Heart left ventricle (tissue), 13 donors: ENCODE measurements around the gene AFF3.

Source experiments
- POLR2A ChIP-seq, 2 donors: fragments of 450-650 bp; IDR thresholded peaks; one replicate each; pipeline ENCODE4 v1.6.1; 2017; ENCODE audit warnings: antibody characterized with exemption in 2 of 2, mild to moderate bottlenecking in 2 of 2, moderate library complexity in 2 of 2
- TF ChIP-seq, protein P1 (sequence below), 12 donors: fragments of 200-600 bp; sonication (generic) in 4 of 12; IDR thresholded peaks; one replicate each; pipeline versions ENCODE4 v1.5.0 to v1.8.0; 2018 to 2022; ENCODE audit warnings: antibody characterized with exemption in 12 of 12, mild to moderate bottlenecking in 5 of 12
- donor health status: ischemic (EF 13 %, LVEDD 7.1; RV severe dilation, severe dysfunction).
- donor health status: DM: no; HTN: yes; CAD: no.
- donor health status: DM: no; HTN: no; CAD: no.
- donor health status: ischemic (EF 25% LVEDD 6.9; RV normal size, moderate dysfunction).
- donor health status: ischemic (EF 25% LVEDD 5.7; RV mildly dilated, moderate dysfunction).
- donor health status: ischemic (EF 35%, LVEDD 5.7; RV mildly dilated, moderate dysfunction).
- donor health status: nonischemic (EF 11% LVEDD 7.7; RV severe dilation, severe dysfunction).
- donor health status: DM: yes; HTN: yes; CAD: no.
- donor health status: PGD.
- donor health status: ischemic (EF 29% LVEDD 5.4; RV normal size, mild dysfunction).
- donor health status: nonischemic (EF 23%, LVEDD 6.1; RV moderate dilation, normal function).

DNA sequence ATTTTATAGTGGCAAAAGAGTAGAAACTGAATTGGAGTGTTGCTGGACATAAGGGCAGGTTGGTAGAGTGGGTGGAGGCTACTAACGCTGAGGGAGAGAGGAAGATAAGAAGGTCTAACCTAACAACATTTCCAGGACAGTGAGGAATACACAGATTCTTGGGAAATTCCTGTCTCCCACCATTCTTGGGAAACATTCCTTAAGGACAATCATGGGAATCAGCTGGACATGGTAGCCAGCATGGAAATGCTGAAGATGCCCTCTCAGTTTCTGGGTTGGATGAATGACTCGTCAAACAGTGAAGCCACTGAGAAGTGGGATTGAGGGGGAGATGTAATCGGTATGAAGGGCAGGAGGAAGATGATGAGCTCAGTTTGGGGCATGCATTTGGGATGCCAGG is 265.4 kb downstream of the AFF3 start:
- TF ChIP-seq, protein P1, sequence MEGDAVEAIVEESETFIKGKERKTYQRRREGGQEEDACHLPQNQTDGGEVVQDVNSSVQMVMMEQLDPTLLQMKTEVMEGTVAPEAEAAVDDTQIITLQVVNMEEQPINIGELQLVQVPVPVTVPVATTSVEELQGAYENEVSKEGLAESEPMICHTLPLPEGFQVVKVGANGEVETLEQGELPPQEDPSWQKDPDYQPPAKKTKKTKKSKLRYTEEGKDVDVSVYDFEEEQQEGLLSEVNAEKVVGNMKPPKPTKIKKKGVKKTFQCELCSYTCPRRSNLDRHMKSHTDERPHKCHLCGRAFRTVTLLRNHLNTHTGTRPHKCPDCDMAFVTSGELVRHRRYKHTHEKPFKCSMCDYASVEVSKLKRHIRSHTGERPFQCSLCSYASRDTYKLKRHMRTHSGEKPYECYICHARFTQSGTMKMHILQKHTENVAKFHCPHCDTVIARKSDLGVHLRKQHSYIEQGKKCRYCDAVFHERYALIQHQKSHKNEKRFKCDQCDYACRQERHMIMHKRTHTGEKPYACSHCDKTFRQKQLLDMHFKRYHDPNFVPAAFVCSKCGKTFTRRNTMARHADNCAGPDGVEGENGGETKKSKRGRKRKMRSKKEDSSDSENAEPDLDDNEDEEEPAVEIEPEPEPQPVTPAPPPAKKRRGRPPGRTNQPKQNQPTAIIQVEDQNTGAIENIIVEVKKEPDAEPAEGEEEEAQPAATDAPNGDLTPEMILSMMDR (IDR thresholded peaks at IDR 0.05), result no peak
- TF ChIP-seq POLR2A (IDR thresholded peaks at IDR 0.05), result no peak
